CD4-positive, alpha-beta T cell treated with Interleukin-21 for 1 hour (primary cell): ENCODE data around the gene MRPL40.

ENCODE experiments used
- DNase-seq: peaks from one replicate; pipeline ENCODE4 v3.0.0-alpha.2; 2020

MRPL40 gene

GRCh38 chr22:19432133-19432851 lies at the start of gene MRPL40:
Gene MRPL40, plus strand, starts transcription at chr22:19432545. Its CDS starts 10 bp downstream, at chr22:19432555.
- DNase-seq, result peak; percentile 90

GRCh38 chr22:19383292-19383691 lies 49.1 kb upstream of the MRPL40 start:
- no peak for DNase-seq

- DNase-seq, result no peak
Observed at GRCh38 chr22:19385221-19385906, 47.0 kb upstream of the MRPL40 start.

GRCh38 chr22:19386248-19386647 lies 46.1 kb upstream of the MRPL40 start:
- no peak for DNase-seq

GRCh38 chr22:19387038-19387437 lies 45.3 kb upstream of the MRPL40 start:
- no peak for DNase-seq

- no peak for DNase-seq
Observed at GRCh38 chr22:19387575-19387974, 44.8 kb upstream of the MRPL40 start.

GRCh38 chr22:19393704-19394103 lies 38.6 kb upstream of the MRPL40 start:
- DNase-seq, result no peak

- no peak for DNase-seq
Observed at GRCh38 chr22:19394274-19395050, 37.9 kb upstream of the MRPL40 start.

GRCh38 chr22:19395276-19395675 lies 37.1 kb upstream of the MRPL40 start:
- no peak for DNase-seq

GRCh38 chr22:19396561-19396933 lies 35.8 kb upstream of the MRPL40 start:
- DNase-seq, result no peak

GRCh38 chr22:19396934-19397733 lies 35.2 kb upstream of the MRPL40 start:
- DNase-seq, result no peak

GRCh38 chr22:19397734-19398104 lies 34.6 kb upstream of the MRPL40 start:
- DNase-seq, result no peak

- DNase-seq, result no peak
Observed at GRCh38 chr22:19398206-19398605, 34.1 kb upstream of the MRPL40 start.

GRCh38 chr22:19398652-19399051 lies 33.7 kb upstream of the MRPL40 start:
- DNase-seq, result no peak

GRCh38 chr22:19400881-19401280 lies 31.5 kb upstream of the MRPL40 start:
- no peak for DNase-seq

GRCh38 chr22:19401483-19401882 lies 30.9 kb upstream of the MRPL40 start:
- DNase-seq, result no peak

- no peak for DNase-seq
Observed at GRCh38 chr22:19402642-19403191, 29.6 kb upstream of the MRPL40 start.

- DNase-seq, result no peak
Observed at GRCh38 chr22:19404676-19405075, 27.7 kb upstream of the MRPL40 start.

GRCh38 chr22:19405133-19405532 lies 27.2 kb upstream of the MRPL40 start:
- no peak for DNase-seq

- DNase-seq, result no peak
Observed at GRCh38 chr22:19405652-19406051, 26.7 kb upstream of the MRPL40 start.

GRCh38 chr22:19406281-19406811 lies 26.0 kb upstream of the MRPL40 start:
- DNase-seq, result no peak

GRCh38 chr22:19406846-19407245 lies 25.5 kb upstream of the MRPL40 start:
- no peak for DNase-seq
